Chondrocyte (in vitro differentiated cells): Measurements from ENCODE around the gene PGAM5. TPM values are rescaled to one million over a fixed set of nuclear protein-coding genes. Genes with fewer than 3 reads are reported as not detected.

Experiments used
- DNase-seq: peaks from one replicate; pipeline ENCODE4 v3.0.0; 2021; ENCODE audit warnings: mixed read lengths, low spot score
- H3K27ac Mint-ChIP-seq: one replicate; pipeline ENCODE4 v1.8.0; 2021; ENCODE audit warnings: mild to moderate bottlenecking, moderate library complexity, mixed read lengths; ENCODE audit not compliant: unreplicated experiment
- H3K27me3 Mint-ChIP-seq: 2 replicates; pipeline ENCODE4 v1.8.0; 2021; ENCODE audit warnings: low read depth, mixed read lengths
- H3K36me3 Mint-ChIP-seq: 2 replicates; pipeline ENCODE4 v1.8.0; 2021; ENCODE audit warnings: low read depth, mixed read lengths
- H3K4me1 Mint-ChIP-seq: 2 replicates; pipeline ENCODE4 v1.8.0; 2021; ENCODE audit warnings: low read depth, mild to moderate bottlenecking, mixed read lengths
- H3K4me3 Mint-ChIP-seq: one replicate; pipeline ENCODE4 v1.8.0; 2021; ENCODE audit warnings: mild to moderate bottlenecking, moderate library complexity, mixed read lengths; ENCODE audit not compliant: unreplicated experiment
- H3K9me3 Mint-ChIP-seq: 2 replicates; pipeline ENCODE4 v1.8.0; 2021; ENCODE audit warnings: low read depth, mixed read lengths
- total RNA-seq: library from RNA; stranded (reverse); gene quantifications from 3 replicates; pipeline ENCODE4 v1.2.1, GENCODE V29; 2021
- TF ChIP-seq, protein P1 (sequence below): fragments of 200-600 bp; sonication (generic); IDR thresholded peaks from 2 replicates; pipeline ENCODE4 v1.5.0; 2021; ENCODE audit warnings: antibody characterized with exemption, mild to moderate bottlenecking, moderate library complexity

Gene PGAM5
- total RNA-seq, 1 donor from 2014 or later = 18.8 TPM

DNA sequence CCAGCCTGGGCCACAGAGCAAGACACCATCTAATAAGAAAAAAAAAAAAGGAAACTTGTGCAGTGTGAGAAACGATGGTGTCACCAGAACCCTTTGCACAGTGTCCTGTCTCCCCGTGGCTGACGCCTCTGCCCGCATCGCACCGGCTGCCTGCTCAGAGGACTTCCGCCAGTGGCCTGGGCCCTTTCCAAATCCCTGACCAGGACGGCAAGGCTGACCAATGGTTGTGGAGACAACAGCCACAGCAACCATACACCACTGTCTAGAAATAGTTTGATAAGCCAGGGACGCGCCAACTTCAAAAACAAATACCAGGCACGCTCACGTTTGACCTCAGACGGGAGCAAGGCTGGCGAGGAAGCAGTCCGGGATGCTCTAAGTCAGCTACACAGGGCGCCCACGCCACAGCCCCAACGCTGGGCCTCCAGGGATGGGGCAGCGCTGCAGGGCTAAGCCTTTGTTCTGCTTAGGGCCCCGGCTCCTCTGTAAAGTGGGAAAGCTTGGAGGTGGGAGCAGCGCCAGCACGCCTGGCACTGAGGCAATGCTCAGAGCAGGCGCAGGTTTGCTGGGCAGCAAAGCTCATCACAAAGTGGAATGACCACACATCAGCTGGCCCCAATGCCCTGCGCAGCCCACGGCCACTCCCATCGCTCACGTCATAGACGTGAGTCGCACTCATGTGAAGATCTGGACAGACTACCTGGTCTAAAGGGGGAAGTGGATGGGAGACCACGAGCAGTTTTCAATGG, 12.5 kb downstream of the PGAM5 start:
- no peaks in the 10 kb centered on the region for H3K4me1 Mint-ChIP-seq
- H3K27me3 Mint-ChIP-seq = no peaks in the 10 kb centered on the region
- H3K9me3 Mint-ChIP-seq = no peaks in the 10 kb centered on the region
- no peak for DNase-seq
- H3K27ac Mint-ChIP-seq = no peak overlapping the region
- TF ChIP-seq, protein P1, sequence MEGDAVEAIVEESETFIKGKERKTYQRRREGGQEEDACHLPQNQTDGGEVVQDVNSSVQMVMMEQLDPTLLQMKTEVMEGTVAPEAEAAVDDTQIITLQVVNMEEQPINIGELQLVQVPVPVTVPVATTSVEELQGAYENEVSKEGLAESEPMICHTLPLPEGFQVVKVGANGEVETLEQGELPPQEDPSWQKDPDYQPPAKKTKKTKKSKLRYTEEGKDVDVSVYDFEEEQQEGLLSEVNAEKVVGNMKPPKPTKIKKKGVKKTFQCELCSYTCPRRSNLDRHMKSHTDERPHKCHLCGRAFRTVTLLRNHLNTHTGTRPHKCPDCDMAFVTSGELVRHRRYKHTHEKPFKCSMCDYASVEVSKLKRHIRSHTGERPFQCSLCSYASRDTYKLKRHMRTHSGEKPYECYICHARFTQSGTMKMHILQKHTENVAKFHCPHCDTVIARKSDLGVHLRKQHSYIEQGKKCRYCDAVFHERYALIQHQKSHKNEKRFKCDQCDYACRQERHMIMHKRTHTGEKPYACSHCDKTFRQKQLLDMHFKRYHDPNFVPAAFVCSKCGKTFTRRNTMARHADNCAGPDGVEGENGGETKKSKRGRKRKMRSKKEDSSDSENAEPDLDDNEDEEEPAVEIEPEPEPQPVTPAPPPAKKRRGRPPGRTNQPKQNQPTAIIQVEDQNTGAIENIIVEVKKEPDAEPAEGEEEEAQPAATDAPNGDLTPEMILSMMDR = no peak
- H3K36me3 Mint-ChIP-seq = peaks cover 43% of the 10 kb centered on the region
- no peak overlapping the region for H3K4me3 Mint-ChIP-seq

DNA sequence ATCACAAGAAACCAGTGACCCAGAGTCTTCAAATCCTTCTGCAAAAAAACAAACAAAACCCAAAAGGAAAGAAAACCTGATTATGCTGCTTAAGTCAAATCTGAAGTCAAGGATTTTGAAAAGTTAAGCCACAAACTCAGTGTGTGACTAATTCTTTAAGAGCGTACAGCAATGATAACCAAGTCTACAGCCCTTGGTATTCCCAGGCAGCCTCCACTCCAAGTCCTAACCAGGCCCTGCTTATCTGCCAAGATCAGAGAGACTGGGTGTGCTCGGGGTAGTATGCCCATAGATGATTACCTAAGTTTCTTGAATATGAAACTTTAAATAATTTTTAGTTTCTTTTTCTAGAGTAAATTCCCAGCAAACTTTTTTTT, 13.1 kb downstream of the PGAM5 start:
- DNase-seq = no peak
- Mint-ChIP-seq H3K36me3 (peaks cover 44% of the 10 kb centered on the region), H3K9me3 (no peaks in the 10 kb centered on the region), H3K4me1 (no peaks in the 10 kb centered on the region), H3K4me3 (no peak overlapping the region), H3K27me3 (no peaks in the 10 kb centered on the region), H3K27ac (no peak overlapping the region)
- TF ChIP-seq, protein P1 = no peak

DNA sequence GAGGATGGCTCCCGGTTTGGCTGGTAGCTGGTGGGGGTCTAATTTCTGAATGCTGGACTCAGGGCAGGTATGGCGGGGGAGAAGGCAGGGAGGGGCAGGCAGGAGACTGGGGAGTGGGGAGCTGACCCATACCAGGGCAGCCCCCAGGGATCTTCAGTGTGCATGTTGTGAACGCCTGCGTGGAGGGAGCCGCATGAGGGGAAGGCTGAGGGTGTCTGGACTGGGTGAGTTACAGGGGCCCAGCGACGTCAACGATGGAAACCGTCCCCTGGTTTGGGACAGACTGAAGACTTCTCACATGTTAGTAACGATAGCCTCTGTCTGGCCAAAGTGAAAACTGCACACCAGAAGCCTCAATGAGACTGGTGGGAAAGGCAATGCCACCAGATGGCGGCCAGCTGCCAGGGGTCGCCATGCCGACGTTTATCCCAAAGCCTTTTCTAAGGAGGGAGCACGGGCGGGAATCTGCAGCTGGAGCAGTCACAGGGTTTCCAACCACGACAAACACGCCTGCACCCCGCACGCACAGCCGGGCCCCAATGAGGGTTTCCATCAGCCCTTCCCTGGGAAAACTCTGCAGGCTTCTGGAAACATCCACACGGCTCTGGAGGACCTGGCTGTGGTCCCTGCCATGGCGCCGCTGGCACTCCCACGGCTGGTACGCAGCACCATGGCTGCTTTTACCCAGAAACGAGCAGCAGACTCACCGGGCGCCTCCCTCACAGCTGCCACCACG, 14.0 kb downstream of the PGAM5 start:
- Mint-ChIP-seq H3K4me3 (no peak overlapping the region), H3K9me3 (no peaks in the 10 kb centered on the region), H3K27ac (no peak overlapping the region), H3K4me1 (peaks cover 2% of the 10 kb centered on the region), H3K27me3 (no peaks in the 10 kb centered on the region), H3K36me3 (peaks cover 39% of the 10 kb centered on the region)
- no peak for DNase-seq
- TF ChIP-seq, protein P1 = no peak

DNA sequence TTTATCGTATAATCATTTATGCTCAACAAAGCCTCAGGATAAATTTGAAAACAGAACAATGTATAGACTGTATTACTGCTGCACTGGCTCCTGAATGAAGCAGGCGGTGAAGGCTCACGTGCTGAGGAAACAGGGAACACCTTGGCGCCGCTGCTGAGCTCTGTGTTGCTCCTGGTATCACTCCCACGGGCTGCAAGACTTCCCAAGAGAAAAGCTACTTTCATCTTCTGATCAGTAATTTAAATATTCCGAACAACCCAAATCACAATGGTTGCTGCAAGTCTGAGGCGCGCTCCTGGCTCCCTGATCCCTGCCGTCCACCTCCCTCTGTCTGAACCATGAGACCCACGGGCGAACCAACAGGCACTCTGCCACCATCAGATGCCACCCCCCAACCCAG, 15.7 kb downstream of the PGAM5 start:
- Mint-ChIP-seq H3K4me3 (no peak overlapping the region), H3K4me1 (peaks cover 7% of the 10 kb centered on the region), H3K9me3 (no peaks in the 10 kb centered on the region), H3K27ac (no peak overlapping the region), H3K27me3 (no peaks in the 10 kb centered on the region), H3K36me3 (peaks cover 51% of the 10 kb centered on the region)
- TF ChIP-seq, protein P1 = no peak
- no peak for DNase-seq

DNA sequence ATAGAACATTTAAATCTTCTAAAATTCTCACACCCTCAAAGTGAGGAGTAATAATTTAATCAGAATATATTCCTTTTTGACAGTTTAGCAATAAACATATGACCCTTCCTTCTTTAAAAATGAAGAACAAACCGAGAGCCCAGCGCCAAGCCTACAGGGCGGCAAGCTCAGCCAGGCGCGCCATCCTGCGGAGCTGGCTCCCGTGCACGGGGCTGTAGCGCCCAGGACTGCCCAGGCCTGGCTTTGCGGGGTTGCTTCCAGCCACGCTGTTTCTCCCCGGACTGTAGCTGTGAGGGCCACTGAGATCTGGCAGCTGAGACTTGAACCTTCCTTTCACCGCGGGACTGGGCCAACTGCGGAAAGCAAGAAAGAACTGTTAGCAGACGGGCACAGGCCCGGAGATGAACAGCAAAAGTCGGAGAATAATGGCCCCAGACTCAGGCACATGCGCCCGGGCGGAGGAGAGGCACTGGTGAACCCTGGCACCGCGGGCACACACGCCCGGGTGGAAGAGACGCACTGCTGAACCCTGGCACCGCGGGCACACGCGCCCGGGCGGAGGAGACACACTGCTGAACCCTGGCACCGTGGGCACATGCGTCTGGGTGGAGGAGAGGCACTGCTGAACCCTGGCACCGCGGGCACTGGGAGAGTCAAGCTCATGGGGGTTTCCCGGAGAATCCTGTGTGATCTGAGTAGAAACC, 16.6 kb downstream of the PGAM5 start:
- peak overlapping the region; percentile 41 for H3K27ac Mint-ChIP-seq
- no peak overlapping the region for H3K4me3 Mint-ChIP-seq
- H3K36me3 Mint-ChIP-seq = peaks cover 57% of the 10 kb centered on the region
- H3K27me3 Mint-ChIP-seq = no peaks in the 10 kb centered on the region
- TF ChIP-seq, protein P1 = no peak
- peaks cover 7% of the 10 kb centered on the region for H3K4me1 Mint-ChIP-seq
- DNase-seq = no peak
- no peaks in the 10 kb centered on the region for H3K9me3 Mint-ChIP-seq
